CD4-positive, alpha-beta T cell (primary cell): ENCODE measurements around the gene USP32. TPM values are rescaled to one million over a fixed set of nuclear protein-coding genes. Genes with fewer than 3 reads are reported as not detected.
"Not testable (repeated sequence)": the region's sequence is repeated elsewhere in the genome, so short reads cannot be mapped to it uniquely, and the experiment has no call there.

Experiments used
- ATAC-seq: fragments of 200-7000 bp; cut with Tn5 transposase; one replicate; pipeline ENCODE4 v1.10.0; 2022; ENCODE audit warnings: mild to moderate bottlenecking; ENCODE audit not compliant: poor library complexity
- CTCF ChIA-PET: fragments of 350-600 bp; sonication (Branson Sonifier 250); formaldehyde crosslinking; loops from one replicate; lab custom pipeline; 2021; ENCODE audit warnings: antibody characterized with exemption, inconsistent platforms; lab: Charles Lee
- POLR2A ChIA-PET: fragments of 350-600 bp; sonication (Branson Sonifier 250); formaldehyde crosslinking; loops from one replicate; lab custom pipeline; 2021; ENCODE audit warnings: antibody characterized with exemption, inconsistent platforms; lab: Charles Lee
- DNase-seq, 14 experiments: peaks; one replicate each; pipeline ENCODE4 v3.0.0-alpha.2; 2013 to 2020; ENCODE audit warnings: mixed read lengths in 2 of 14
- H3K27ac ChIP-seq, 2 donors: one replicate each; pipeline versions ENCODE4 v1.5.1 to v1.7.0; 2013; ENCODE audit warnings: low read length in 2 of 2, low read depth in 1 of 2, mild to moderate bottlenecking in 1 of 2
- H3K27me3 ChIP-seq, 2 experiments: 1 replicate in 1 of 2; 2 replicates in 1 of 2; pipeline versions ENCODE4 v1.6.1 to v1.7.0; 2013; ENCODE audit warnings: low read length in 2 of 2, control low read depth in 1 of 2, mild to moderate bottlenecking in 1 of 2, moderate library complexity in 1 of 2; ENCODE audit not compliant: insufficient read depth in 2 of 2, control insufficient read depth in 1 of 2
- H3K36me3 ChIP-seq: one replicate; pipeline ENCODE4 v1.6.1; 2013; ENCODE audit warnings: low read length, control low read depth; ENCODE audit not compliant: insufficient read depth
- H3K4me1 ChIP-seq: one replicate; pipeline ENCODE4 v1.6.1; 2013; ENCODE audit warnings: low read length, control low read depth; ENCODE audit not compliant: insufficient read depth
- H3K4me3 ChIP-seq: one replicate; pipeline ENCODE4 v1.5.1; 2013; ENCODE audit warnings: mild to moderate bottlenecking, low read length, moderate library complexity
- H3K9me3 ChIP-seq, 2 experiments: 1 replicate in 1 of 2; 2 replicates in 1 of 2; pipeline versions ENCODE4 v1.6.1 to v1.7.0; 2013; ENCODE audit warnings: low read length in 2 of 2, mild to moderate bottlenecking in 2 of 2, control low read depth in 1 of 2, moderate library complexity in 1 of 2; ENCODE audit not compliant: control insufficient read depth in 1 of 2, insufficient read depth in 1 of 2
- H3K27ac Mint-ChIP-seq: one replicate; pipeline ENCODE4 v1.8.0; 2020; ENCODE audit warnings: mixed read lengths
- H3K27me3 Mint-ChIP-seq: one replicate; pipeline ENCODE4 v1.8.0; 2021; ENCODE audit warnings: mixed read lengths
- H3K36me3 Mint-ChIP-seq: one replicate; pipeline ENCODE4 v1.8.0; 2021; ENCODE audit warnings: low read depth, mixed read lengths
- H3K4me1 Mint-ChIP-seq: one replicate; pipeline ENCODE4 v1.8.0; 2021; ENCODE audit warnings: low read depth, mixed read lengths
- H3K4me3 Mint-ChIP-seq: one replicate; pipeline ENCODE4 v1.8.0; 2020; ENCODE audit warnings: mild to moderate bottlenecking, mixed read lengths
- H3K9me3 Mint-ChIP-seq: one replicate; pipeline ENCODE4 v1.8.0; 2020; ENCODE audit warnings: mixed read lengths
- intact Hi-C, 2 experiments: fragments of 100-400 bp; cut with DNase I in 1 of 2; cut with micrococcal nuclease in 1 of 2; formaldehyde crosslinking; loops; one replicate each; pipeline versions ENCODE4 v1.15.1 to v1.9.0; 2023 to 2025; cut with DNase I, micrococcal nuclease
- total RNA-seq, 174 experiments: library from RNA in 2 of 174; stranded (reverse) in 2 of 174; gene quantifications; one replicate each; pipeline ENCODE4 v1.2.3 and lab custom pipeline; 2021 to 2026
- TF ChIP-seq, protein P1 (sequence below): fragments of 200-600 bp; IDR thresholded peaks from one replicate; pipeline ENCODE4 v1.8.0; 2022; ENCODE audit warnings: antibody characterized with exemption, mild to moderate bottlenecking

The USP32 gene
- total RNA-seq, 2 experiments from 2014 or later, result 23.9 to 24.7 TPM

DNA sequence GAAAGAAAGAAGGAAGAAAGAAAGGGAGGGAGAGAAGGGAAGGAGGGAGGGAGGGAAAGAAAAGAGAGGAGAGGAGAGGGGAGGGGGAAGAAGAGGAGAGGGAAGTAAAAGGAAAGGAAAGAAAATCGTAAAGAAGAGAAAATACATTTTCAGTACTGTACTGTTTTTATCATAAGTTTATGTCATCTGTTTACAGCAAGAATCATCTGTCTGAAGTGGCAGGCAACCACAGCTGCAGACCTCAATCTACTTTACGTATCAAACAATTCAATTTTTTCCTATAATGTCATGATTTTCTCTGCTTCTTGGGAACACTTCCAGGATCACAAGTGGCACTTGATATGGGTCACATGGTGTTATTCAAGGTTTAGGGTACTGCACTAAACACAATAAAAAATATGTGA lies 58.3 kb downstream of the USP32 start:
- Histone ChIP-seq H3K9me3 (no peaks in the 10 kb centered on the region), H3K4me3 (no peak overlapping the region), H3K4me1 (no peaks in the 10 kb centered on the region), H3K36me3 (no peaks in the 10 kb centered on the region), H3K27me3 (no peaks in the 10 kb centered on the region), H3K27ac (no peak overlapping the region)
- Mint-ChIP-seq H3K4me1 (peaks cover 17% of the 10 kb centered on the region), H3K27ac (no peak overlapping the region), H3K4me3 (no peak overlapping the region), H3K36me3 (peaks cover 27% of the 10 kb centered on the region), H3K9me3 (no peaks in the 10 kb centered on the region), H3K27me3 (no peaks in the 10 kb centered on the region)
- no peak for DNase-seq
- POLR2A ChIA-PET, result no interaction called here
- intact Hi-C loops, result no loop called here
- CTCF ChIA-PET, result no interaction called here
- TF ChIP-seq, protein P1, sequence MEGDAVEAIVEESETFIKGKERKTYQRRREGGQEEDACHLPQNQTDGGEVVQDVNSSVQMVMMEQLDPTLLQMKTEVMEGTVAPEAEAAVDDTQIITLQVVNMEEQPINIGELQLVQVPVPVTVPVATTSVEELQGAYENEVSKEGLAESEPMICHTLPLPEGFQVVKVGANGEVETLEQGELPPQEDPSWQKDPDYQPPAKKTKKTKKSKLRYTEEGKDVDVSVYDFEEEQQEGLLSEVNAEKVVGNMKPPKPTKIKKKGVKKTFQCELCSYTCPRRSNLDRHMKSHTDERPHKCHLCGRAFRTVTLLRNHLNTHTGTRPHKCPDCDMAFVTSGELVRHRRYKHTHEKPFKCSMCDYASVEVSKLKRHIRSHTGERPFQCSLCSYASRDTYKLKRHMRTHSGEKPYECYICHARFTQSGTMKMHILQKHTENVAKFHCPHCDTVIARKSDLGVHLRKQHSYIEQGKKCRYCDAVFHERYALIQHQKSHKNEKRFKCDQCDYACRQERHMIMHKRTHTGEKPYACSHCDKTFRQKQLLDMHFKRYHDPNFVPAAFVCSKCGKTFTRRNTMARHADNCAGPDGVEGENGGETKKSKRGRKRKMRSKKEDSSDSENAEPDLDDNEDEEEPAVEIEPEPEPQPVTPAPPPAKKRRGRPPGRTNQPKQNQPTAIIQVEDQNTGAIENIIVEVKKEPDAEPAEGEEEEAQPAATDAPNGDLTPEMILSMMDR, result no peak
- no peak for ATAC-seq

DNA sequence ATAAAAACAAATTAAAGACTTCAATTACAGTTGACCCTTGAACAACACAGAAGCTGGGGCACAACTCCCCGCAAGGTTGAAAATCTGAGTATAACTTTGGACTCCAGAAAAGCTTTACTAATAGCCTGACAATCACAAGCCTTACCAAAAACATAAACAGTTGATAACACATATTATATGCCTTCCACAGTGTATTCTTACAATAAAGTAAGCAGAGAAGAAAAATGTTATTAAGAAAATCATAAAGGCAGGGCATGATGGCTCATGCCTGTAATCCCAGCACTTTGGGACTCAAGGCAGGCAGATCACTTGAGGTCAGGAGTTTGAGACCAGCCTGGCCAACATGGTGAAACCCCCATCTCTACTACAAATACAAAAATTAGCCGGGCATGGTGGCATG lies 58.9 kb downstream of the USP32 start:
- H3K27ac ChIP-seq, result not testable (repeated sequence)

DNA sequence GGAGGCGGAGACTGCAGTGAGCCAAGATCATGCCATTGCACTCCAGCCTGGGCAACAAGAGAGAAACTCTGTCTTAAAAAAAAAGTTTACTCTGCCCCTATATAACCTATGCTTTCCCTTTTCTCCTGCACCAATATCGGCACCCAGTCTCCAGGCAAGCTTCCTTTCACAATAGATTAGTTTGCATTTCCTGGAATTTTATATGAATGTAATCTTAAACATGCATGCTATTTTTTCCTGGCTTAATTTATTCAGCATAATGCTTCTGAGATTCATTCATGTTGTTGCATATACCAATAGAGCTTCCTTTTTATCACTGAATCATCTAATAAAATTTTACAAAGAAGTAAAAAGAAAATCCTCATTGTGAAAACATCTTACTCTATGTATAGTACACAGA lies 59.4 kb downstream of the USP32 start:
- Histone ChIP-seq H3K27ac (no peak overlapping the region), H3K36me3 (peaks cover 3% of the 10 kb centered on the region), H3K4me3 (no peak overlapping the region), H3K27me3 (no peaks in the 10 kb centered on the region), H3K9me3 (no peaks in the 10 kb centered on the region), H3K4me1 (no peaks in the 10 kb centered on the region)
- peaks cover 27% of the 10 kb centered on the region for H3K36me3 Mint-ChIP-seq
- DNase-seq, result no peak
- no peaks in the 10 kb centered on the region for H3K9me3 Mint-ChIP-seq
- CTCF ChIA-PET, result no interaction called here
- ATAC-seq, result no peak
- intact Hi-C loops, result no loop called here
- H3K27ac Mint-ChIP-seq, result no peak overlapping the region
- H3K4me3 Mint-ChIP-seq, result no peak overlapping the region
- TF ChIP-seq, protein P1, result no peak
- POLR2A ChIA-PET, result no interaction called here
- no peaks in the 10 kb centered on the region for H3K27me3 Mint-ChIP-seq
- H3K4me1 Mint-ChIP-seq, result peaks cover 17% of the 10 kb centered on the region

More for the DNA sequence above, 58.9 kb downstream of the USP32 start:
- H3K27me3 ChIP-seq, DNase-seq, H3K27me3 Mint-ChIP-seq, CTCF ChIA-PET, H3K4me3 ChIP-seq, H3K4me1 ChIP-seq, H3K36me3 ChIP-seq, intact Hi-C loops, H3K4me3 Mint-ChIP-seq, H3K9me3 ChIP-seq, POLR2A ChIA-PET, H3K27ac Mint-ChIP-seq, ATAC-seq, H3K9me3 Mint-ChIP-seq: not testable (repeated sequence)
- H3K36me3 Mint-ChIP-seq, result peaks cover 27% of the 10 kb centered on the region
- peaks cover 17% of the 10 kb centered on the region for H3K4me1 Mint-ChIP-seq

DNA sequence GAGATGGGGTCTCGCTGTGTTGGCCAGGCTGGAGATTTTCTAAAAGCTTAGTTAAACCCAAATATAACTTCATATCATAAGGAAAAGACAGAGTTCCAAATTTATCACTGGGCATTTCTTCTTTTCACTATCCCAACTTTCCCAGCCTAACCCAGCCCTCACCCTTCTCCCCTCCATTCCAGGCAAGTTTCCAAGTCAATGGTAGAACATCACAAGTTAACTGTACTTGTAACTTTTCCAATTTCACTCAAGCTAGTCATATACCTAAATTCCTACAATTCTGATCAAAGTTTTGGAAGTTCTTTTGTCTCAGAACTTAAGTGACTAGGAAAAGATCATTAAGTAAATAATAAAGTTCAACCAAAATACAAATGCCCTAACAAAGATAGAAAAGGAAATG lies 61.2 kb downstream of the USP32 start:
- H3K9me3 ChIP-seq, result no peaks in the 10 kb centered on the region
- Mint-ChIP-seq H3K9me3 (no peaks in the 10 kb centered on the region), H3K27me3 (no peaks in the 10 kb centered on the region), H3K4me3 (no peak overlapping the region), H3K36me3 (peaks cover 20% of the 10 kb centered on the region), H3K4me1 (peaks cover 12% of the 10 kb centered on the region), H3K27ac (no peak overlapping the region)
- H3K27me3 ChIP-seq, result no peaks in the 10 kb centered on the region
- TF ChIP-seq, protein P1, result no peak
- intact Hi-C loops, result no loop called here
- ATAC-seq, result no peak
- ChIA-PET POLR2A (interaction anchor here (0.5 kb wide), 1 partner anchor 65 kb away, joined by 3 read pairs; no protein-coding TSS in a partner anchor), CTCF (no interaction called here)
- no peak for DNase-seq
- no peak overlapping the region for H3K27ac ChIP-seq
- H3K4me1 ChIP-seq, result no peaks in the 10 kb centered on the region
- peaks cover 3% of the 10 kb centered on the region for H3K36me3 ChIP-seq
- H3K4me3 ChIP-seq, result no peak overlapping the region
